SIG-M5 (cell line): ENCODE results near the gene NLN.
A peak's percentile ranks its signal among the peaks of the same experiment; 100 is the strongest.

ENCODE experiments used
- DNase-seq: peaks from one replicate; lab custom pipeline; 2025; lab: John Stamatoyannopoulos, UW

Gene NLN

DNA sequence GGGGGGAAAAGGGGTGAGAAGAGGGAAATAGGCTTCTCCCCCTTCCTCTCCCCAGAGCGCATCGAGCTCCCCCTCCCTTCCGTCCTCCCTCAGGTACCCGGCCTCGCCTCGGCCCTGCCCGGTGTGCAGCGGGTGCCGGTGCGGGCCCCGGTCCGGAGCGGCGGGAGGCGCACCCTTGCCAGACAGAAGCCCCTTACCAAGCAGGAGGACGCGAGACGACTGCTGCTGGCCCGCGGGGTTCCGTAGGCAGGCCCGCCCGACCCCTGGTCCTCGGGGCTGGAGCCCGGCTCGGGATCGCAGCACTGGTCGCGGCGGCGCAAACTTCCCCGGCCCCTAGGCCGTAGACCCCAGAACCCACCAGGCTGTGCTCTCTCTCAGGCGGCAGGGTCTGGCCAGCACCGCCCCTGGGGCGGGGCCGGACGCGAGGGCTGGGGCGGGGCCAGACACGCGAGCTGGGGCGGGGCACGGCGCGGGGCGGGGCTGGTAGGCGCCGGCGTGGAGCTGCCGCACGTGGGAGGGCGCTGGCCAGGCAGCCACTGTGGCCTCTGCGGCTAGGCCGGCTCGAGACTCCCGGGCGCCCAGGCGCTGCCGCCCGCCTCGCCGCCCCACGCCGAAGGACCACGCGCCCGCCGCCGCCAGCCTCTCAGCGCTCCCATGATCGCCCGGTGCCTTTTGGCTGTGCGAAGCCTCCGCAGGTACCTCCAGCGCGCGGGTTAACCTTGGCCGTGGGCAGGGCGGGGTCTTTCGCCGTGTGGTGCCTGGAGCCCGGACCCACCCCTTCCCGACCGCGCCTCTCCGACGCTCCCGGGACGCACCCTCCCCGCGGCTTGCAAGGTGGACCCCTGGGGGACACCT is at the start of gene NLN, which contains the start of gene SGTB:
NLN (plus strand) TSS at position 486 of the 855 bp plus-strand sequence; CDS start at position 655, 169 bp downstream.
SGTB (minus strand) TSS at position 390 of the 855 bp plus-strand sequence. CDS start 1,302 bp downstream, outside the sequence.
- no peak for DNase-seq

- DNase-seq = no peak
These were observed 49.2 kb upstream of the NLN start for GRCh38 chr5:65672796-65673195.

DNA sequence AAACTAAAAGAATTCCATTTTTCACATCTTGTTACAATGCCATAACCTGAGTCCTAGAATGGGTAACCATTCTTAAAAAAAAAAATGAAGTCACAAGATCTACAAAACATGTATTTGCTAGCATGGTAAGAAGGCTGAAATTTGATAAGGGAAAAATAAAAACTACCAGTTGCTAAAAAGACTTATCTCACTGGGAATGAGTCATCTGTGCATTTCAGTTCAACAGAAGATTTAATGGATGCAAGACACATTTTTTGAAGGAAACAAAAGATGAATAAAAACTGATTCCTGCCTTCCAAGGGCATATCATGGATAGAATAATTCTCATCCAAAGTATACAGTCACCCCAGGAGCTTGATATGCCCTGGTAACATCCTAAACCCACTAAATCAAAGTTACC is 47.3 kb upstream of the NLN start:
- DNase-seq = no peak

DNA sequence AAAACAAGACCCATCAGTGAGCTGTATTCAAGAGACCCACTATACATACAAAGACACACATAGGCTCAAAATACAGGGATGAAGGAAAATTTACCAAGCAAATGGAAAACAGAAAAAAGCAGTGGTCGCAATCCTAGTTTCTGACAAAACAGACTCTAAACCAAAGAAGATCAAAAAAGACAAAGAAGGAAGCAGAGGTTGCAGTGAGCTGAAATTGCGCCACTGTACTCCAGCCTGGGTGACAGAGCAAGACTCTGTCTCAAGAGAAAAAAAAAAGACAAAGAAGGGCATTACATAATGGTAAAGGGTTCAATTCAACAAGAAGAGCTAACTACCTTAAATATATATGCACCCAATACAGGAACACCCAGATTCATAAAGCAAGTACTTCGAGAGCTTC is 45.9 kb upstream of the NLN start:
- DNase-seq = peak; percentile 16

- DNase-seq = no peak
These were observed 39.9 kb upstream of the NLN start for GRCh38 chr5:65682148-65682547.

GRCh38 chr5:65693121-65693520 is 28.9 kb upstream of the NLN start:
- DNase-seq = no peak

DNA sequence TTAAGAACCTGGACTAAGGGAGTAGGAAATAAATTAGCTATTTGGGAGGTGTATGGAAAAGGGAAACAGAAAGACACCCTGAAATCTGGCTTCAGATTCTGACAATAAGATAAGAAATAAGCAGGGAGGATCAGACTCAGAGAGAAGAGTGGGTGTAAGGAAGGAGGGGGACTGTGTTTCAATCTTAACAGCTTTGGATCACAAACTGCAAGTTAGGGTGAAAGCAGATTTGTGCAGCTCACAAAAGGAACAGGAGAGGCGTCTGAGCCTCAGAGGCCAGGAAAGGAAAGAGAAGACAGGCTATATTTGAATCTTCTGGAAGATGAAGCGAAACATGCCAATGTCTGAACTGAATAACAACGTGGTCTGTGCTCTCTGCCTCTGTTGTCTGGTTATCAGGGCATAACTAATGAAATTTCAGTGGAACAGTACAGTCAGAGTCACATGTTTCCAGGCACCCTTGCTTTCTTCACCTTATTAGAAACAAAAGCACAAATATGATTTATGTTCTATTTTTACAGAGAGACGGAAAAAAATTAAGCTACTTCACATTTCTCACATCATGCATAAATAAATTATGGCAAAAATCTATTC is 26.7 kb upstream of the NLN start:
- DNase-seq = no peak

DNA sequence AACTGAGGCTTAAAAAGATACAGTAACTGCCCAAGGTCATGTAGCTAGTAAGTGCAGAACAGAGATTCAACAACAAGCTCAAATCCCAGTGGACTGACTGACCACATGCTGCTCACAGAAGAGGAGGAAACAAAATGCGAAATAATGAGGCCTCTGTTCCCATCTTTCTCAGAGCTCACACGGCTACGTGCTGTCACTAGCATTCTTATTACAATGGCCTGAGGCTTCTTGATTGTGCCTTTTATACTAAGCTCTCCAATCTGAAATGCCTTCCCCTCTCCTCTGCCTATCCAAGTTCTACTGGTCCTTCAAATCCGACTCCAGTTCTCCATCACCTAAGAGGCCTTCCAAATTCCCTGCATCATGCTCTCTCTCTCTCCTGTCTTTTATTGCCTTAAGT is 26.1 kb upstream of the NLN start:
- DNase-seq = no peak

DNA sequence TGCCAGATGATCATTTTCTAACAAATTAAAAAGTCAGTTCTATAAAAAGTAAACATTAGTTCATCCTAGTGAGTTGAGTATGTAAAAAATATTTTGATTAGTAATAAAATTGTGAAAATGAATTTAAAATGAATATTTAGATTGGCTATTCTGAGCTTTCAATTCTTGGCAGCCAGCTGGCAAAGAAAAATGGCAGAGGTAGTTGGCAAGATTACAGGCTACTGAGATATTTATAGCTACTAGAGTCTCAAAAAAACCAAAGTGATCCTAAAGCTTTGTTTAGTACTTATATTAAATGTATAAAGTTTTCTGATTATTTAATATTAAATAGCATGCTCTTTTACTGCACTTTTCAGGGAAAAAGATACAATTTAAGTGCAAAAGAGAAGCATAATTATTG is 25.1 kb upstream of the NLN start:
- no peak for DNase-seq

GRCh38 chr5:65699338-65699737 is 22.7 kb upstream of the NLN start:
- no peak for DNase-seq

DNA sequence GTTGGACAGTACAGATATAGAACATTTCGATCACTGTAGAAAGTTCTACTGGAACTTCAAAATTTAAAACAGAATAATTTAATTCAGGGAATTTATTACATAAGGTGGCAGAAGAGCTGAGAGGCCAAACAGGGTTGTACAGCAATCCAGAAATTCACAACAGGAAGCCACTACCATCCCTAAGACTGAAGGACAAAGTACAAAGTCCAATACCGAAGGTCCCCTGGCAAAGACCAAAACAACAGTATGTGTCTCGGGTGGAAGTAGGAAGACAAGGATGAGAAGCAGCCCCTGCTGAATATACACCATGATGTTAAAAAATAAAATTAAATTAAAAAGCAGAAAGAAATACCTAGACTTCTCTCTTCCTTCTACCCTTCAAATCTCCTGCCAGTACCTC is 20.0 kb upstream of the NLN start:
- DNase-seq = no peak

DNA sequence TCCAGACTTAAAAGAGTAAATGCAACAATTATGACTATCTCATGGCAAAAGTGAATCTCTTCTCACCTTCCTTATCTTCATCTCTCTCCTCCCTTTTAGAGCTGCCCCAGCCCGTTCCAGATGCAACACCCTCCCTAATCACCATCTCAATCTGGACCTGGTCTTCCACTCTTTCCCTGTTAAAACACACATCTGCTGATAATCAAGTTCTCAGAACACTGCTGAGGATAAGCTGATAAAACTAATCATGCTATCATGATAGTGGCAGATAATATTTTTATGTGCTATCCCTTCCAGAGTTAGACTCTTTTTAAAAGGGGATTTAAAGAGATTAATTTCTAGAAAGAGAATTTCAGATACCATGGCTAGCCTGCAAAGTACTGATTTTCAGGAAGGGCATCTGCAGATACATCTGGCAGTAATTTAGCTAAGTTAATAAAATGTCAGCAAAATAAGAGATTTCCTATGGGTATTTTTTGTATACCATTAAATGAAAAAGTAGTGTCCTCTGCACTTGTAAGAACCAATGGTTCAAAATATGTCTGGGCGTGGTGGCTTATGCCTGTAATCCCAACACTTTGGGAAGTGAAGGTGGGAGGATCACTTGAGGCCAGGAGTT is 17.3 kb upstream of the NLN start:
- no peak for DNase-seq

GRCh38 chr5:65707663-65708062 is 14.3 kb upstream of the NLN start:
- DNase-seq = no peak

- peak; percentile 17 for DNase-seq
These were observed 13.9 kb upstream of the NLN start for GRCh38 chr5:65708145-65708544.

DNA sequence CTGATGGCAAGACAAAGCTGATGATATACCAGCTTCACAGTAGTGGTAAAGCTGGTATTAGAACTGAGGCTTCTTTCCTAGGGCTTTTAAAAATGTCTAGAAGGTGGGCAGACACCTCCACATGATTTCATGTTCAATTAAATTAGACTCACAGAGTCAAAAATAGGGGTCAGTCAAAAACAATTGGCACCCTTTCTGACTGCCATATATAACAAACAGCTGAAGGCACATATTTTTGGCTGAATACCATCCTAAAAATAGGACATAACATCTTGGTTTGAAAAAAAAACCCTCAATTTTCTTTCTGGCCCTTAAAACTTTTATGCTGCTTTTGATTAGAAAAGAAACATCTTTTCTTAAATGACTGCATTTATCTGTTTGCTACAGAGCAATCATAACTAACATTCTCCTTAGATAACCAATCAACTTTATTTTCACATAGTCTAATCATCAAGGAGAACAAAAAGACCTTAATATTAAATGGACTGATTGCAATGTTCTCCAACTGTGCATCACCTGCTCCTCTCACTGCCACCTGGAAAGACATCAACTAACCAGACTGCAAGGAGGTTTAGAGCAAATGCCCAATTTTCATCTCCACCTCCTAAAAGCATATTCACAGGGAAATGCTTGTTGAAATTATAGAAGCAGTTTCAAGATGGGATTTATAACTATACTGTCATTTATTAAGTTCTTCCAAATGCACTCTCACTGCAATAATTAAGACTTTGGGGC is 3.3 kb upstream of the NLN start:
- no peak for DNase-seq

- no peak for DNase-seq
These were observed 820 bp upstream of the NLN start for GRCh38 chr5:65721050-65721719.

- DNase-seq = peak; percentile 9
These were observed 784 bp downstream of the NLN start for GRCh38 chr5:65722575-65723403.

GRCh38 chr5:65727491-65728156 is 5.6 kb downstream of the NLN start:
- DNase-seq = no peak

DNA sequence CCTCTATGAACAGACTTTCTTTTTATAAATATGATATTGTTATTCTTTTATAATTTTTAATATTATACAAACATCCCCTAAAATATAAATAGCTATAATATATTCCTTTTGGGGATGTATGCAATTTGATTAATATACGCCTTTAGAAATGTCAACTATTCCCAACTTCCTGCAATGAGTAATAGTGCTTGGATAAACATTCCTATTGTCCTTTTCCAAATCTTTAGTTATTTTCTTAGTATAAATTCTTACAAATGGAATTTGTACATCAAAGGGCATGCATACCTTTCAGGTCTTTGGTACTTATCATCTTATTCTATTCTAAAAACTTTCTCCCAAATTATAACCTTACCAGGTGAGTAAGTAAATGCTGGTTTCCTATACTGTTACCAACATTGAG is 6.2 kb downstream of the NLN start:
- no peak for DNase-seq

DNA sequence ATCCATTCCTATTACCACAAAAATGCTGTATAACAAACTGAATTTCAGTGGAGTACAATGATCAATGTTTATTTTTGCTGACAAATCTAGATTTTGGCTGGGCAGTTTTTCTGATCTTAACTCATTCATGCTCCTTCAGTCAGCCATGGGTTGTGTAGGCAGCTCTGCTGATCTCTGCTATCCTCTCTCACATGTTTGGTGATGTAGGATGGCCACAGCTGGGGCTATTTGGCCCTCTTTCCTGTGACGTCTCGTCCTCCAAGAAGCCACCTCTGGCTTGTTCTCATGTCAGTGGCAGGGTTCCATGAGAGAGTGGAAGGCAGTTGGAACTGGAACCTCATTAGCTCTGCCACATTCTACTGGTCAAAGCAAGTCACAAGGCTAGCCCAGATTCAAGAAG is 8.9 kb downstream of the NLN start:
- DNase-seq = no peak
